ENCODE data around the gene TAF1A.
A peak's percentile ranks its signal among the peaks of the same experiment; 100 is the strongest.

- TF ChIP-seq CTCF (IDR thresholded peaks at IDR 0.05) (peak; percentile 31 to 83 (median 70)), POLR2A (IDR thresholded peaks at IDR 0.05) (no peak)
These were observed 44.7 kb upstream of the TAF1A start for GRCh38 chr1:222634180-222635013.

Measured in vagina (tissue), 2 donors.